PC-3 (cell line): Measurements from ENCODE around the gene TSPO. TPM values are rescaled to one million over a fixed set of nuclear protein-coding genes. Genes with fewer than 3 reads are reported as not detected.

Experiments
- ATAC-seq: fragments of 200-7000 bp; cut with Tn5 transposase; 2 replicates; pipeline ENCODE4 v1.9.1; 2020; ENCODE audit warnings: mild to moderate bottlenecking, moderate library complexity
- BruUV-seq: library from RNA; stranded (reverse); fragments of 400-500 nt; replicated peaks from 2 replicates; lab custom pipeline; 2021; lab: Mats Ljungman, UMichigan
- CTCF ChIA-PET: fragments of 300-600 bp; sonication (Branson Sonifier 250); formaldehyde crosslinking; loops from one replicate; lab custom pipeline; 2022; ENCODE audit warnings: antibody characterized with exemption; lab: Charles Lee
- POLR2A ChIA-PET: fragments of 300-600 bp; sonication (Branson Sonifier 250); formaldehyde crosslinking; loops from one replicate; lab custom pipeline; 2022; ENCODE audit warnings: antibody characterized with exemption; ENCODE audit not compliant: unreplicated experiment; lab: Charles Lee
- DNase-seq: peaks from one replicate; pipeline ENCODE4 v3.0.0-alpha.2; 2015
- H2AFZ ChIP-seq: fragments of 300-600 bp; sonication (generic); 2 replicates; pipeline ENCODE4 v1.6.0; 2016; ENCODE audit warnings: antibody characterized with exemption, low read length
- H3F3A ChIP-seq: fragments of 300-600 bp; sonication (generic); one replicate; pipeline ENCODE4 v1.6.0; 2017; ENCODE audit warnings: antibody characterized with exemption, low read length, control low read depth, mild to moderate bottlenecking; ENCODE audit not compliant: unreplicated experiment
- H3K27ac ChIP-seq: fragments of 300-600 bp; sonication (generic); 2 replicates; pipeline ENCODE4 v1.5.1; 2016; ENCODE audit warnings: mild to moderate bottlenecking, low read length
- H3K27me3 ChIP-seq: fragments of 300-600 bp; sonication (generic); 2 replicates; pipeline ENCODE4 v1.6.1; 2016; ENCODE audit warnings: low read length, mixed read lengths
- H3K36me3 ChIP-seq: fragments of 300-600 bp; sonication (generic); 2 replicates; pipeline ENCODE4 v1.6.1; 2016; ENCODE audit warnings: low read depth, mixed run types, low read length, mixed read lengths
- H3K4me1 ChIP-seq: fragments of 300-600 bp; sonication (generic); 2 replicates; pipeline ENCODE4 v1.5.1; 2016; ENCODE audit warnings: low read length; ENCODE audit not compliant: insufficient read depth
- H3K4me2 ChIP-seq: fragments of 300-600 bp; sonication (generic); 2 replicates; pipeline ENCODE4 v1.6.0; 2016; ENCODE audit warnings: low read length
- H3K4me3 ChIP-seq: fragments of 300-600 bp; sonication (generic); 2 replicates; pipeline ENCODE4 v1.5.1; 2016; ENCODE audit warnings: mild to moderate bottlenecking, low read length, mixed read lengths
- H3K79me2 ChIP-seq: fragments of 300-600 bp; sonication (generic); 2 replicates; pipeline ENCODE4 v1.6.1; 2017; ENCODE audit warnings: low read length, mixed read lengths
- H3K9ac ChIP-seq: fragments of 300-600 bp; sonication (generic); 2 replicates; pipeline ENCODE4 v1.6.0; 2016; ENCODE audit warnings: mild to moderate bottlenecking, low read length
- H3K9me2 ChIP-seq: fragments of 300-600 bp; sonication (generic); replicated peaks from 2 replicates; pipeline ENCODE4 v1.6.1; 2016; ENCODE audit warnings: mixed run types, low read length, mixed read lengths
- H3K9me3 ChIP-seq: fragments of 300-600 bp; sonication (generic); 2 replicates; pipeline ENCODE4 v1.6.1; 2016; ENCODE audit warnings: low read length, mixed read lengths
- H4K20me1 ChIP-seq: fragments of 300-600 bp; sonication (generic); 2 replicates; pipeline ENCODE4 v1.6.1; 2016; ENCODE audit warnings: low read length, mixed read lengths
- EZH2 ChIP-seq: fragments of 300-600 bp; sonication (generic); IDR thresholded peaks from one replicate; pipeline ENCODE4 v1.6.1; 2017; ENCODE audit warnings: antibody characterized with exemption, mild to moderate bottlenecking, low read length; ENCODE audit not compliant: unreplicated experiment
- EZH2phosphoT487 ChIP-seq: fragments of 300-600 bp; sonication (generic); IDR thresholded peaks from 2 replicates; pipeline ENCODE4 v1.6.1; 2018; ENCODE audit warnings: mild to moderate bottlenecking, antibody characterized with exemption, low read length, borderline replicate concordance
- intact Hi-C: fragments of 100-400 bp; cut with micrococcal nuclease; formaldehyde crosslinking; loops from 2 replicates; pipeline ENCODE4 v1.9.0; 2023
- total RNA-seq: library from RNA; depleted of rRNA; stranded (reverse); fragments of >200 nt; gene quantifications from 2 replicates; pipeline ENCODE4 v1.2.3, GENCODE V29; 2014
- TF ChIP-seq, protein P1 (sequence below): fragments of 300-600 bp; sonication (generic); conservative IDR thresholded peaks from 2 replicates; pipeline ENCODE4 v1.5.1; 2017; ENCODE audit warnings: antibody characterized with exemption, low read depth, mild to moderate bottlenecking, low read length

Gene TSPO
- total RNA-seq, 1 experiment from 2014 or later = 349 TPM

DNA sequence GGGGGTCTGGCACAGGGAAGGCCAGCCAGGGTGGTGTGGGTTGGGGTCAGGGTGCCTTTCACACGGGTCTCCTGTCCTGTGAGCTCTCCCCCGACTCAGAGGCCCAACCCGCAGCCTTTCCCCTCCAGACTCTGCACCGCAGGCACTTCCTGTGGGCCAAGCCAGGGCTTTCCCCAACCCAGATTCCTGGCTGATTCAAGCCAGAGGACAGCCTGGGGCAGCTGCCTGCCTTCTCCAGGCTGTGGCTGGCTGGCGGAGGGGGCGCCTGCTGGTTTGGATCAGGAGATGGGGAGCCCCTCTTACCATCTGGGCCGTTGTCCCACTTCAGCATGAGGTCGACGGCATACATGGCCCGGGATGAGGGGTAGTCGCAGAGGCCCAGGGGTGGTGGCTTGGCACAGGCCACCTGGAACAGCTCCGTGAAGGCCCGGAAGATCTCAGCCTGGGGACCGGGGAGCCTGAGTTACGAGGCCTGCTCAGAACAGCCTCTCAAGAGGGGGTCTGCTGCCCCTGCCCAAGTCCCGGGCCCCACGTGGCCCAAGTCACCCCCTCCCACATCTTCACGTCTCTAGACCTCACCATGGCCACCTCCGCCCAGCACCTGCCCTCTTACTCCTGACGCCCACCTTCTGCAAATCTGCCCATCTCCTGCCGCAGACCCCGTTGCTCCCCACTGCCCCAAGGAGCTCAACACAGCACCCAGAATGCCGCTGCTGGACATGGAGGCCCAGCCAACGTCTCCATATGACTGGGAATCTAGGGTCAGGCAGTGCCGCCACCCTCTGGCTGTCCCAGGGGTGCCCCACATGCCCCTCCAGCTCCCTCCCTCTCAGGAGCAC, 17.3 kb downstream of the TSPO start:
- no TSS peak for BruUV-seq
- ATAC-seq (no peak), DNase-seq (no peak)
- no peaks in the 10 kb centered on the region for H3K9me2 ChIP-seq
- TF ChIP-seq, protein P1, sequence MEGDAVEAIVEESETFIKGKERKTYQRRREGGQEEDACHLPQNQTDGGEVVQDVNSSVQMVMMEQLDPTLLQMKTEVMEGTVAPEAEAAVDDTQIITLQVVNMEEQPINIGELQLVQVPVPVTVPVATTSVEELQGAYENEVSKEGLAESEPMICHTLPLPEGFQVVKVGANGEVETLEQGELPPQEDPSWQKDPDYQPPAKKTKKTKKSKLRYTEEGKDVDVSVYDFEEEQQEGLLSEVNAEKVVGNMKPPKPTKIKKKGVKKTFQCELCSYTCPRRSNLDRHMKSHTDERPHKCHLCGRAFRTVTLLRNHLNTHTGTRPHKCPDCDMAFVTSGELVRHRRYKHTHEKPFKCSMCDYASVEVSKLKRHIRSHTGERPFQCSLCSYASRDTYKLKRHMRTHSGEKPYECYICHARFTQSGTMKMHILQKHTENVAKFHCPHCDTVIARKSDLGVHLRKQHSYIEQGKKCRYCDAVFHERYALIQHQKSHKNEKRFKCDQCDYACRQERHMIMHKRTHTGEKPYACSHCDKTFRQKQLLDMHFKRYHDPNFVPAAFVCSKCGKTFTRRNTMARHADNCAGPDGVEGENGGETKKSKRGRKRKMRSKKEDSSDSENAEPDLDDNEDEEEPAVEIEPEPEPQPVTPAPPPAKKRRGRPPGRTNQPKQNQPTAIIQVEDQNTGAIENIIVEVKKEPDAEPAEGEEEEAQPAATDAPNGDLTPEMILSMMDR = no peak
- no peak for TF ChIP-seq EZH2phosphoT487
- TF ChIP-seq EZH2 = no peak
- H3K27me3 ChIP-seq = no peaks in the 10 kb centered on the region
- CTCF ChIA-PET = no interaction called here
- no peak overlapping the region for H3K27ac ChIP-seq
- H3K9ac ChIP-seq = no peak overlapping the region
- H3K4me2 ChIP-seq = no peak overlapping the region
- H3K9me3 ChIP-seq = no peaks in the 10 kb centered on the region
- no peaks in the 10 kb centered on the region for H3F3A ChIP-seq
- H3K36me3 ChIP-seq = no peaks in the 10 kb centered on the region
- no peak overlapping the region for H2AFZ ChIP-seq
- POLR2A ChIA-PET = no interaction called here
- intact Hi-C loops = no loop called here
- H3K4me1 ChIP-seq = no peaks in the 10 kb centered on the region
- no peaks in the 10 kb centered on the region for H3K79me2 ChIP-seq
- no peaks in the 10 kb centered on the region for H4K20me1 ChIP-seq
- no peak overlapping the region for H3K4me3 ChIP-seq

DNA sequence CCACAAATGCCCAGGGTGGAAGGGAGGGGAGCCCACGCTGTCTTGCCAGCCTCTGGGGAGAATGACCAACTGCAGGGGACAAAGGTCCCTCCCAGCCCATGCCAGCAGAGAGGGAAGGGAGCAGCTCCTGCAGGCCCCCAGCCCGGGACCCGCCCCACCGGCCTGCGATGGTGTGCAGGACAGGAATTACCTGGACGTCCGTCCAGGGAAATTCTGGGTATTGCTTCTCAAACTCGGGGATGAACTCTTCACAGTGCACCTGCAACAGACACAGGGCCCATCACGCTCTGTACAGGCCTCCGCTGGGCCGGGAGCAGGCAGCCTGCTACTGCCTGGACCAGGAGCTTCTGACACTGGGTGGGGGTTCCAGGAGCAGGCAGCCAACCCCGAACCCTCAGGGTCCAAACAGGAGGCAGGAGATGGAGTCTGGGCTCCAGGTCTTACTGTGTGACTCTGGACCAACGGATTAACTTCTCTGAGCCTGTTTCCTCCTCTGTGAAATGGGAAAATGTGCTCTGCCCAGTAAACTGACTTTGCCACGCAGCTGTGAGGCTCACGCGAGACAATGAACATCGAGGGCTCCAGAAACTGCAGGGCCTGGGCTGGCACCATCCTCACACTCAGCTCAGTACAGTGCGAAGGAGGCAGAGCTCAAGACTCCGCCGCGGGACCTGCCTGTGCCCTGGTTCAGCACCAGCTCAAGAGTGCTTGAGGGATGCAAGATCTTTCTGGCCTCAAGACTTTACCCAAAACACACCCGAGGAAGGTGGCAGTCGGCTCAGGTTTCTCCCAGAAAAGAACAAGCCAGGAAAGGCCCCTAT, 18.2 kb downstream of the TSPO start:
- Histone ChIP-seq H3K9ac (no peak overlapping the region), H3K36me3 (no peaks in the 10 kb centered on the region), H3K4me3 (no peak overlapping the region), H3K79me2 (no peaks in the 10 kb centered on the region), H3K27me3 (no peaks in the 10 kb centered on the region), H3K9me3 (no peaks in the 10 kb centered on the region), H3K4me2 (no peak overlapping the region), H4K20me1 (no peaks in the 10 kb centered on the region), H2AFZ (no peak overlapping the region), H3F3A (no peaks in the 10 kb centered on the region), H3K9me2 (no peaks in the 10 kb centered on the region), H3K4me1 (no peaks in the 10 kb centered on the region), H3K27ac (no peak overlapping the region)
- CTCF ChIA-PET = interaction anchor here (0.6 kb wide), 1 partner anchor 177 kb away, joined by 4 read pairs; no protein-coding TSS in a partner anchor
- no TSS peak for BruUV-seq
- intact Hi-C loops = no loop called here
- DNase-seq (no peak), ATAC-seq (no peak)
- POLR2A ChIA-PET = no interaction called here
- TF ChIP-seq EZH2phosphoT487 (no peak), EZH2 (no peak)
- TF ChIP-seq, protein P1 = no peak
